Brain microvascular endothelial cell (primary cell): Measurements from ENCODE around the gene SORBS1.

ENCODE experiments used
- DNase-seq: peaks from one replicate; pipeline ENCODE4 v3.0.0-alpha.2; 2020
- H3K27ac ChIP-seq: fragments of 250-450 bp; sonication (Bioruptor Pico); 2 replicates; pipeline ENCODE4 v1.5.1; 2020; ENCODE audit warnings: mild to moderate bottlenecking, moderate library complexity
- H3K27me3 ChIP-seq: fragments of 250-450 bp; sonication (Bioruptor Pico); replicated peaks from 2 replicates; pipeline ENCODE4 v1.5.1; 2020; ENCODE audit warnings: mild to moderate bottlenecking
- H3K36me3 ChIP-seq: fragments of 250-450 bp; sonication (Bioruptor Pico); replicated peaks from 2 replicates; pipeline ENCODE4 v1.5.1; 2020; ENCODE audit warnings: mild to moderate bottlenecking
- H3K4me3 ChIP-seq: 2 replicates; pipeline ENCODE4 v1.5.1; 2011; ENCODE audit warnings: low read depth, mild to moderate bottlenecking, control low read depth, low read length, moderate library complexity
- CTCF ChIP-seq: IDR thresholded peaks from 2 replicates; pipeline ENCODE4 v1.5.1; 2011; ENCODE audit warnings: low read depth, mild to moderate bottlenecking, moderate library complexity, low read length, control low read depth, inconsistent platforms; ENCODE audit errors: missing control alignments
- in situ Hi-C: cut with HindIII; loops from 2 replicates; pipeline ENCODE4 v1.10.0; 2017; ENCODE audit warnings: low sequenced_read_pairs, low pct_ligation_motif_present

Gene SORBS1

GRCh38 chr10:95341716-95342130 lies 219.4 kb downstream of the SORBS1 start:
- Histone ChIP-seq H3K4me3 (no peak overlapping the region), H3K27me3 (no peaks in the 10 kb centered on the region), H3K27ac (no peak overlapping the region), H3K36me3 (no peaks in the 10 kb centered on the region)
- no peak for DNase-seq
- in situ Hi-C loops, result no loop called here
- TF ChIP-seq CTCF, result no peak

GRCh38 chr10:95339863-95340262 lies 221.3 kb downstream of the SORBS1 start:
- TF ChIP-seq CTCF, result no peak
- in situ Hi-C loops, result no loop called here
- Histone ChIP-seq H3K27ac (no peak overlapping the region), H3K36me3 (no peaks in the 10 kb centered on the region), H3K27me3 (no peaks in the 10 kb centered on the region), H3K4me3 (no peak overlapping the region)
- no peak for DNase-seq

- no peak for DNase-seq
- Histone ChIP-seq H3K27me3 (no peaks in the 10 kb centered on the region), H3K27ac (no peak overlapping the region), H3K36me3 (no peaks in the 10 kb centered on the region), H3K4me3 (no peak overlapping the region)
- TF ChIP-seq CTCF, result no peak
- in situ Hi-C loops, result no loop called here
These were observed 223.6 kb downstream of the SORBS1 start for GRCh38 chr10:95337423-95338160.

- Histone ChIP-seq H3K27ac (no peak overlapping the region), H3K4me3 (no peak overlapping the region), H3K27me3 (no peaks in the 10 kb centered on the region), H3K36me3 (no peaks in the 10 kb centered on the region)
- no peak for TF ChIP-seq CTCF
- in situ Hi-C loops, result no loop called here
- DNase-seq, result no peak
These were observed 224.5 kb downstream of the SORBS1 start for GRCh38 chr10:95336702-95337101.

GRCh38 chr10:95335933-95336699 lies 225.1 kb downstream of the SORBS1 start:
- H3K36me3 ChIP-seq, result no peaks in the 10 kb centered on the region
- DNase-seq, result no peak
- no peaks in the 10 kb centered on the region for H3K27me3 ChIP-seq
- TF ChIP-seq CTCF, result no peak
- H3K4me3 ChIP-seq, result no peak overlapping the region
- in situ Hi-C loops, result no loop called here
- no peak overlapping the region for H3K27ac ChIP-seq
